Stimulated activated CD8-positive, alpha-beta memory T cell treated with anti-CD3 and anti-CD28 coated beads, Interleukin-4, amount 100 ng/mL, for 24 hours (primary cell): ENCODE results near the gene ZNF521.

Experiments
- DNase-seq: peaks from one replicate; pipeline ENCODE4 v3.0.0-alpha.2; 2020; ENCODE audit warnings: low read depth

The ZNF521 gene

GRCh38 chr18:25250474-25250851, 101.5 kb downstream of the ZNF521 start:
- DNase-seq = no peak

GRCh38 chr18:25248755-25249154, 103.2 kb downstream of the ZNF521 start:
- DNase-seq = no peak

GRCh38 chr18:25247725-25248124, 104.2 kb downstream of the ZNF521 start:
- DNase-seq = no peak

- DNase-seq = no peak
These were observed 106.9 kb downstream of the ZNF521 start for GRCh38 chr18:25244924-25245698.

- no peak for DNase-seq
These were observed 107.8 kb downstream of the ZNF521 start for GRCh38 chr18:25244170-25244569.

- DNase-seq = no peak
These were observed 108.2 kb downstream of the ZNF521 start for GRCh38 chr18:25243754-25244153.

GRCh38 chr18:25243257-25243656, 108.7 kb downstream of the ZNF521 start:
- DNase-seq = no peak

- no peak for DNase-seq
These were observed 111.6 kb downstream of the ZNF521 start for GRCh38 chr18:25240420-25240770.

- no peak for DNase-seq
These were observed 112.2 kb downstream of the ZNF521 start for GRCh38 chr18:25239581-25240419.

- DNase-seq = no peak
These were observed 112.8 kb downstream of the ZNF521 start for GRCh38 chr18:25239151-25239550.

GRCh38 chr18:25237571-25238267, 114.2 kb downstream of the ZNF521 start:
- DNase-seq = no peak

- DNase-seq = no peak
These were observed 115.2 kb downstream of the ZNF521 start for GRCh38 chr18:25236736-25237135.

- DNase-seq = no peak
These were observed 116.4 kb downstream of the ZNF521 start for GRCh38 chr18:25235401-25236042.

GRCh38 chr18:25234740-25235345, 117.1 kb downstream of the ZNF521 start:
- DNase-seq = no peak

- no peak for DNase-seq
These were observed 117.7 kb downstream of the ZNF521 start for GRCh38 chr18:25234322-25234639.

- no peak for DNase-seq
These were observed 118.2 kb downstream of the ZNF521 start for GRCh38 chr18:25233528-25234321.

GRCh38 chr18:25231327-25231691, 120.7 kb downstream of the ZNF521 start:
- DNase-seq = no peak

- no peak for DNase-seq
These were observed 121.2 kb downstream of the ZNF521 start for GRCh38 chr18:25230658-25231326.

- no peak for DNase-seq
These were observed 122.0 kb downstream of the ZNF521 start for GRCh38 chr18:25229920-25230319.

GRCh38 chr18:25229081-25229480, 122.9 kb downstream of the ZNF521 start:
- DNase-seq = no peak

- DNase-seq = no peak
These were observed 123.6 kb downstream of the ZNF521 start for GRCh38 chr18:25228410-25228809.
